Measurements from ENCODE around the gene HDAC9. TPM values are rescaled to one million over a fixed set of nuclear protein-coding genes. Genes with fewer than 3 reads are reported as not detected.

Gene HDAC9
- total RNA-seq, 2 experiments from 2014 or later: 0.14 to 0.72 TPM

DNA sequence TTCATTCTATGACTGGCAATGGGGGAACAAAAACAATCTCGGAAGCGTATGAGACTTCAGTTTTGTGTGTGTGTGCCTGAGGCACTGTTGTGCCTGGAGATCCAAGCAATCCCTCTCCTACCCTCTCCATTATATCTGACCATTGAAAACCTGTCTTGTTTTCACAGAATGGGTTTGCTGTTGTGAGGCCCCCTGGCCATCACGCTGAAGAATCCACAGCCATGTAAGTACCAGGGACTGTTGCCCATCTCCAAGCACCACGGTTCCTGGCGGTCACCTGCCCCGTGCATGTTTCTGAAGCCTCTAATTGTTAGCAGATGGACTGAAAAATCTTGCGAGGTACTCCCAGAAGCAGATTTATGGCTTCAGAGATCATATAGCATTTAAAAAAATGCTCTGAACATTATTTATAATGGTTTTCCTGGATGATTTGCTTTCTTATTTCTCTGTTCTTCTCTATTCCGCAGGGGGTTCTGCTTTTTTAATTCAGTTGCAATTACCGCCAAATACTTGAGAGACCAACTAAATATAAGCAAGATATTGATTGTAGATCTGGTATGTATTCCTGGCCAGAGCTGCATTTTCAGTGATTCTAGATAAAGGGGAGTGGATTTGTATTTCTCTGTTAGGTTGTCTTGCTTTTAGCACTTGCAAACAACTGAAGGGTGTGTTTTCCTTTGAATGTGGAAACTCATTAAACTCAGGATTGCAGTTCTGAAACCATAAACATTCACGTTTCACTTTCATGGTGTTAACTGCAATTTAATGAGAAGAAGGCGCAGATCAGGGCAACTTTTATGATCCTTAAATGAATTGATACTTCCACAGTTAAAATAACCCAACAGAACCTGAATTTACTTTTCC, 333.7 kb downstream of the HDAC9 start:
- Mint-ChIP-seq H3K9me3 (no peaks in the 10 kb centered on the region), H3K27ac (no peak overlapping the region), H3K4me1 (no peaks in the 10 kb centered on the region), H3K27me3 (no peaks in the 10 kb centered on the region), H3K36me3 (no peaks in the 10 kb centered on the region), H3K4me3 (no peak overlapping the region)
- DNase-seq: no peak

DNA sequence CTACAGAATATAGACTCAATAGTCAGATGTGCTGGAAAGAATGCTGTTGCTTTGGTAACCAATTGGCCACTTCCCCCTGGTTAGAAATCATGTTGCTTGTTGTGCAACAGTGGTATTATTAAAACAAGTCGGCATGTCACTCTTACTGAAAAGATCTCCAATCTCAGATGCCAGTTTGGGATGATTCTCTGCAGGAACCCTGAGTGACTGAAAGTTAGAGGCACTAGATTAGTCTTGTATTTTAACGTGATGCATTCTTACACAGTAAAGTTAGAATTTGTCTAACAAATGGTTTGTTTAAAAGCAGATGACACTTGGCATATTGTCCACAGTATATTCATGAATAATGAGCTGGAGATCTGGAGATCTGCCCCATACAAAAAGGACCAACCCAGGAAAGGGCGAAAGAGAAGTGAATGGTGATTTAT, 334.3 kb downstream of the HDAC9 start:
- no peaks in the 10 kb centered on the region for H3K9me3 Mint-ChIP-seq
- no peaks in the 10 kb centered on the region for H3K36me3 Mint-ChIP-seq
- no peak for DNase-seq
- H3K27me3 Mint-ChIP-seq: no peaks in the 10 kb centered on the region
- no peaks in the 10 kb centered on the region for H3K4me1 Mint-ChIP-seq
- no peak overlapping the region for H3K27ac Mint-ChIP-seq
- no peak overlapping the region for H3K4me3 Mint-ChIP-seq

DNA sequence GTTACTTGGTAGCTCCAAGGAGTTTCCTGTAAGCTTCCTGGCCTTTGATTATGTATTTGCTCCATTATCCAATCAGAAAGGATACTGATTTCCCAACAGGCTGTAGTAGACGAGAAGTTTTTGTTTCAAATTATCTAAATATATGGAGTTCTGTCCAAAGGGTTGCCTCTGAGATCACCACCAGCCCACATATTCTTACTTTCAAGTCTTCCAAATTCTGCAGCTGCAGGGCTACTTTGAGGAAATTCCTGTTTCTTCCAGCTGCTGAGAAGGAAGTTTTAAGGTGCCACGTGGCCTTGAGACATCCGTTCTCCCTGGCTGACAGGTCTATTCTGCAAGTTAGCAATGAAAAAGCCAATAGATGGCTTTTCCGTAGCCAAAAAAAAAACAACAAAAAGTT, 335.9 kb downstream of the HDAC9 start:
- Mint-ChIP-seq H3K36me3 (no peaks in the 10 kb centered on the region), H3K4me3 (no peak overlapping the region), H3K27ac (no peak overlapping the region), H3K4me1 (no peaks in the 10 kb centered on the region), H3K9me3 (peaks cover 2% of the 10 kb centered on the region), H3K27me3 (no peaks in the 10 kb centered on the region)
- no peak for DNase-seq

DNA sequence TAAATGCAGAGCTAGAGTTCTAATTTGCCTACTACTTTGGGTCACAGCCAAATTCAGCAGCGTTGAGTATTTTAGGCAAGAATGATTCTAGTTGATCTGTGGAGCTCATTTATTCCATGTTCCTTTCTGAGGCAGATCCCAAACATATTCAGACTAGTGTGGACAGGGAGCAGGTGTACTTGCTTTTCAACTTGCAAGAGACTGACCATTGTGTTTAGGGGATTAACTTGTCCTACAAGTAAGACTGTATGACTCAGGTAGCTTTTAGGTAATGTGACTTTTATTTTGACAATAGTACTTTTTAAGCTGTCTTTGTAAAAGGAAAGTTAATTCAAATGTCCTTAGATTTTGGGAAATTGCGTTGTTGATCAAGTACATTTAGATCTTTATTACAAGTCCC, 336.4 kb downstream of the HDAC9 start:
- Mint-ChIP-seq H3K4me3 (no peak overlapping the region), H3K27ac (no peak overlapping the region), H3K36me3 (no peaks in the 10 kb centered on the region), H3K4me1 (no peaks in the 10 kb centered on the region), H3K9me3 (peaks cover 2% of the 10 kb centered on the region), H3K27me3 (no peaks in the 10 kb centered on the region)
- no peak for DNase-seq

DNA sequence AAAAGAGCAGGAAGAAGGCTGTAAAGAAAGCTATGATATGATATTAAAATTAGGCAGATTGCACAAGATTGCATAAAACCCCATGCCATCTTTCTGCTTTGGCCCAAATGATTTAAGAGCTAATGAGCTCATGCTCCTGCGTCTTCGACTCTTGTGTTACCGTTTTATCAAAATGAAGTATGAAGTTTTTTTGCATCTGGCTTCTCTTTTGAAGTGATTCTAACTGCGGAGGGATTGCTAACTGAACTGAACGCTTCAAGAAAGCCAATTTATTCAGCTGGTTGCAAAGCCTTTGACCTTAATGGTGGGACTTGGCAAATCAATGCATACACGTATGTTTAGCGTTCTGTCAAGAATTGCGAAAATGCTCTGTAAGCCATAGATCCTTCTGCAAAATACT, 339.0 kb downstream of the HDAC9 start:
- Mint-ChIP-seq H3K36me3 (no peaks in the 10 kb centered on the region), H3K4me3 (no peak overlapping the region), H3K27me3 (no peaks in the 10 kb centered on the region), H3K9me3 (peaks cover 4% of the 10 kb centered on the region), H3K4me1 (no peaks in the 10 kb centered on the region), H3K27ac (no peak overlapping the region)
- no peak for DNase-seq

DNA sequence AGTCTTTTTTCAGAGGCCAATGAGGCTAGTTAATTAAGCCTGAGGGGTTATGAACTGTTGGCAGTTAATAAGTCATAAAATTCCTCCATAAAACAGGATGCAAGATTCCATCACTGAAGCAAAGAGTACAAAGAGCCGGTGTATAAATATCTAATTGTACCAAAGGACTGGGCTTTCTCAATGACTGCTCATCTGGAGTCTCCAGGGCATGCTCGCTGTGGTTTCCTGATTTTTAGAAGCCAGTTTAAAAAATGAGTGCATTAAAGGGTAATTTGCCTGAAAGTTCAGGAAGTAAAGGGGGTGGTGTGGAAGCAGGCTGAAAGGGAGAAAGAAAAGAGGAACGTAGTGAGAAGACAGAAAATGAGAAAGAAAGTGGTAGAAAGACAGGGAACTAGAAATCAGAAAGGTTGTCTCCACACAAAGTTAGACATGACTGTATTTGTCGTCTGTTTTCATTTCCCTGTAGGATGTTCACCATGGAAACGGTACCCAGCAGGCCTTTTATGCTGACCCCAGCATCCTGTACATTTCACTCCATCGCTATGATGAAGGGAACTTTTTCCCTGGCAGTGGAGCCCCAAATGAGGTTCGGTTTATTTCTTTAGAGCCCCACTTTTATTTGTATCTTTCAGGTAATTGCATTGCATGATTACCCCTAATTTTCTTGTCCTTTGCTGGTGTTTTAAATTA, 339.6 kb downstream of the HDAC9 start:
- Mint-ChIP-seq H3K27me3 (no peaks in the 10 kb centered on the region), H3K4me3 (no peak overlapping the region), H3K27ac (no peak overlapping the region), H3K4me1 (no peaks in the 10 kb centered on the region), H3K9me3 (peaks cover 4% of the 10 kb centered on the region), H3K36me3 (no peaks in the 10 kb centered on the region)
- no peak for DNase-seq

DNA sequence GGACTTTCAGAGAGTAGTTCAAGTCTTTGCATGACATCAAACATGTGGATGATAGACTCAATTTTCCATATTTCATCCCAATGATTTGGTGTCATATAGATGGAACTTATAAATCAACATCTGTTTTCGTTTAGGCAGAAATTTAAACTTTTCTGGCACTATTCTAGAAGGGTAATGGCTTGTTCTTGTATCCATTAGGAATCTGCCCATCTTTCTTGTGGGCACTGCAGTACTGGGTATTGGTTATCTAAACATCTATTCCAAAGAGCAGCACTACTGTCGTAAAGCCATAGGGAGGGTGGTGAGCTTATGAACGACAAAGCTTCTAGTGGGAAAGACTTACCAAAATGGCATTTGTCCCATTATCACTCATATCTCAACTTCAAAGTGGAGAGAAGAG, 348.4 kb downstream of the HDAC9 start:
- Mint-ChIP-seq H3K36me3 (no peaks in the 10 kb centered on the region), H3K27ac (no peak overlapping the region), H3K27me3 (no peaks in the 10 kb centered on the region), H3K9me3 (no peaks in the 10 kb centered on the region), H3K4me1 (no peaks in the 10 kb centered on the region), H3K4me3 (no peak overlapping the region)
- DNase-seq: no peak

DNA sequence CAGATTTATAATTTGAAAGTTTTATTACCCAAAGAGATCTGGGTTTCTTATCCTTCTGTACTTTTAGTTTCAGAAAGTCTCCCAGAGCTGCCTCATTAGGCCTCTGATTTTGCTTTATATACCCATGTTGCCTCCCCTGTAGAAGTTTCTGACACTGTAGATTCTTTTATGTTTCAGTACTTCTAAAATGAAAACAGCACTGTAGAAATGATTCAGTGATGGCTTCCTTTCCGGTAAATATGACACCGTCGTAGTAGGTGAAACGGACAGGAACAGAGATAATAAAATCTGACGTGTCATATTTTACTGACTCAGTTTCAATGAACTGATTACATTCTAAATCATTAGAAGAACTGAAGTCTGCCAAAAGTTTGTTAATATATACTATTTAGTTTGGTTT, 349.2 kb downstream of the HDAC9 start:
- H3K4me3 Mint-ChIP-seq: no peak overlapping the region
- no peak for DNase-seq
- no peak overlapping the region for H3K27ac Mint-ChIP-seq
- no peaks in the 10 kb centered on the region for H3K27me3 Mint-ChIP-seq
- no peaks in the 10 kb centered on the region for H3K9me3 Mint-ChIP-seq
- H3K4me1 Mint-ChIP-seq: no peaks in the 10 kb centered on the region
- no peaks in the 10 kb centered on the region for H3K36me3 Mint-ChIP-seq

DNA sequence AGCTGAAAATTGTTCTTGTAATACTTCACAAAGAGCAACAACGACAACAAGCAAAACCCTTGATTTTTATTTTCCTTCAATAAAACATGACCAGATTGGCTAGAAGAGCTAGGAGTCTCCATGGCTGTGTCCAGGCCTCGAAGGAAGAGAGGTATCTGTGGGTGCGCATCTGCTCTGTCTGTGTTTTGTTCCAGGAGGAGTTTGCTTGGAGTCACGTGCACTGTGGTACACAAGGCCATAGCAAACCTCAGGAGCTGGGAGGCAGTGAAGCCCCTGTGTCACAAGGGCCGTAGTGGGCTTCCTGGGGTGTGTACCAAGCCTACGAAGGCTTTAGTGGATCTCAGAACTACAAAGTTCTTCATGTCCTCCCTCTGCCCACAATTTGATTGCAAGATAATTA, 350.2 kb downstream of the HDAC9 start:
- no peaks in the 10 kb centered on the region for H3K4me1 Mint-ChIP-seq
- no peaks in the 10 kb centered on the region for H3K27me3 Mint-ChIP-seq
- H3K36me3 Mint-ChIP-seq: no peaks in the 10 kb centered on the region
- no peak overlapping the region for H3K4me3 Mint-ChIP-seq
- H3K9me3 Mint-ChIP-seq: no peaks in the 10 kb centered on the region
- no peak overlapping the region for H3K27ac Mint-ChIP-seq
- DNase-seq: no peak

DNA sequence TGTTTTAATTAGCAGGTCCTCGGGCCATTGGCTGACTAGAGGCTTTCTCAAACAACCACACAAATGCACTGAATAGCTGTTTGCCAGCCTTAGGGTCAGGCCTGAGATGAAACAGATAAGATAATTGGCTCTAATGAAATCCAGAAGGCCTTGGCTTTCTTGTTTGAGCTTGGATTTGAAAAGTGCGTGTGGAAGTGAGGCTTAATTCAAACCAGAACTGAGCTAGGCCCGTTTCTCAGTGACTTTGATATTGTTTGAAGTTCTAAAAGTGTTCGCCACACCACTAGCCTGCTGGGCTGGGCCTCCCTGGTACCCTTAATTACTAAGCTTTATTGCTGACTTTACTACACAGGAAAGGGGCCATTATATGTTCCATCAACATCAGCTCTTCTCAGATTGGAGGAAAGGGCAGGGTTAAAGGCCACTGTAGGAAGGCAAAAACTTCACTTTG, 351.2 kb downstream of the HDAC9 start:
- H3K36me3 Mint-ChIP-seq: no peaks in the 10 kb centered on the region
- no peak for DNase-seq
- no peaks in the 10 kb centered on the region for H3K27me3 Mint-ChIP-seq
- H3K27ac Mint-ChIP-seq: no peak overlapping the region
- no peaks in the 10 kb centered on the region for H3K9me3 Mint-ChIP-seq
- H3K4me1 Mint-ChIP-seq: no peaks in the 10 kb centered on the region
- no peak overlapping the region for H3K4me3 Mint-ChIP-seq

DNA sequence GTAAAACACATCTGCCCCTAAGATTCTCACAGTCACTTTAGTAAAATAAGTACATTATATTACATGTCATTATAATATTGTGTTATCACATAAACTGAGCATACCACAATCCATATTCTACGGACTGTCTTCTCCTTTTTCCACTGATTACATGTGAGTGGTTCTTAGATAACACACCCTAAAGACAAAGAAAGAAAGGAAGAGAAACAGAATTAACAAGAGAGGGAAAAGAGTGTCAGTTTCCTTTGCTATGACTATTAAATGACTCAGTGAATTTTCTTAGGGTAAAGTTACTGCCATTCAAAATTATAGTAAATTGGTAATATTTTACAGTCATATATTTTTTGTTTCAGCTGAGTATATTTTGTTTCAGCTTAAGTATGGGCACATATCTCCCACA, 353.6 kb downstream of the HDAC9 start:
- Mint-ChIP-seq H3K36me3 (no peaks in the 10 kb centered on the region), H3K27me3 (no peaks in the 10 kb centered on the region), H3K4me1 (no peaks in the 10 kb centered on the region), H3K9me3 (no peaks in the 10 kb centered on the region), H3K4me3 (no peak overlapping the region), H3K27ac (no peak overlapping the region)
- DNase-seq: no peak

DNA sequence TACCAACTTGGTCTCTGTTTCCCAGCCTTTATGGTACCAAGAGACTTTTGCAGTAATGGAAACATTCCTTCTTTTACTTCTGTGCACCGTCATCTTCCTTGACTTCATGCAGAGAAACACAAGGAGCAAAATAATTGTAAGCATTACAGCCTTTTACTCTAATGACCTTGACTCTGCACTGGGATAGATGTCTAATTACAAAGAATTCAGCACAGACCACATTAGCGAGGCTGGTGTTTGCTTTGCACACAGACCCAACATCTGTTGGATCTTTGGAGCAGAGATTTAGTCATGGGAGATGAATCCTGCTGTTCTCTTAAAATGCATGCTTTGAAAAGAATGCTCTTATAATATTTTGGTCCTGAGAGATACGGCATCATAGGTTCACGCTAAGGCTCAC, 360.2 kb downstream of the HDAC9 start:
- DNase-seq: no peak
- H3K4me3 Mint-ChIP-seq: no peak overlapping the region
- H3K9me3 Mint-ChIP-seq: peaks cover 4% of the 10 kb centered on the region
- H3K36me3 Mint-ChIP-seq: no peaks in the 10 kb centered on the region
- H3K27me3 Mint-ChIP-seq: no peaks in the 10 kb centered on the region
- peaks cover 2% of the 10 kb centered on the region for H3K4me1 Mint-ChIP-seq
- H3K27ac Mint-ChIP-seq: no peak overlapping the region

DNA sequence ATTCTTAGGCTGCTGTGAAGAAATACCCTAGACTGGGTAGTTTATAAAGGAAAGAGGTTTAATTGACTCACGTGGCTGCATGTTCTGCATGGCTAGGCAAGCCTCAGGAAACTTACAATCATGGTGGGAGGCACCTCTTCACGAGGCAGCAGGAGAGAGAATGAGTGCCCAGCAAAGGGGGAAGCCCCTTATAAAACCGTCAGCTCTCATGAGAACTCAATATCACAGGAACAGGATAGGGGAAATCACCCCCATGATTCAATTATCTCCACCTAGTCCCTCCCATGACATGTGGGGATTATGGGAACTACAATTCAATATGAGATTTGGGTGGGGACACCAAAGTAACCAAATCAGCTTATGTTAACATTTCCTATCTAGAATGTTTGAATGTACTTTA, 362.7 kb downstream of the HDAC9 start:
- no peaks in the 10 kb centered on the region for H3K27me3 Mint-ChIP-seq
- H3K4me3 Mint-ChIP-seq: no peak overlapping the region
- H3K36me3 Mint-ChIP-seq: no peaks in the 10 kb centered on the region
- peaks cover 4% of the 10 kb centered on the region for H3K9me3 Mint-ChIP-seq
- DNase-seq: no peak
- H3K4me1 Mint-ChIP-seq: peaks cover 2% of the 10 kb centered on the region
- no peak overlapping the region for H3K27ac Mint-ChIP-seq

DNA sequence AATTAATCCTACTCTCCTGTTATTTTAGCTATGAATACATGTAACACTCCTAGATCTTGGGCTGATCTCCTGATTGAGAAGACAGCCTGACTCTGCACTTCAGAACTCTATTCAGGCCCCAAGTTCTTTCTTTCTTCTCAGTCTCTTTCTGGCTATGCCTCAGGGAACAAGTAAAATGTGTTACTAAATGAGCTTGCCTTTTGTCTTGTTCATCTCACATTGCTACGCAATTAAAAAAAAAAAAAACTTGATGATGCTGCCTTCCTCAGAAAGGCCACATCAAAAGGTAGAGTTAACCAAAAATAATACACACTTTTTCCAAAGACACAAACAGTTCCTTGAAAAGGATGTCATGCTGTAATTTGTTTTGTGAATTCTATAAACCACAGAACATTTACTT, 363.8 kb downstream of the HDAC9 start:
- Mint-ChIP-seq H3K27ac (peak overlapping the region; percentile 61), H3K4me3 (no peak overlapping the region), H3K4me1 (peaks cover 2% of the 10 kb centered on the region), H3K27me3 (no peaks in the 10 kb centered on the region), H3K9me3 (peaks cover 4% of the 10 kb centered on the region), H3K36me3 (no peaks in the 10 kb centered on the region)
- no peak for DNase-seq

DNA sequence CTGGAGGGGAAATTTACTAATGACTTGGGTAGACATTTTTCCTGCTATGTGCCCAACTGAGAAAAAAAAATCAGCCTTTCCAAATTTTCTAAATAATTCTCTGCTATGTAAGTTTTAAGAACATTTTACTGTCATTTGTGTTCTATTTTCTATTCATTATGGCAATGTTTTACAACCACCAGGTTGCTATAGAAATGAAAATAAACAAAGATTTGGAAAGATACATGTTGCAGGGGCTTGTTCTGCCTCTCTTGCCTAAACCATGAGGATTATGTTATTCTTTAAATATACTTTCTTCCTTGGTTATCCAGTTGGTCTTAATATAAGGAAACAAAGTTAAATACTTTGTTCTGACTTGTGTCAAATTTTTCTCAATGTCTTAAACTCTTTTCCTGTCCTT, 364.7 kb downstream of the HDAC9 start:
- Mint-ChIP-seq H3K4me1 (peaks cover 2% of the 10 kb centered on the region), H3K9me3 (peaks cover 4% of the 10 kb centered on the region), H3K4me3 (no peak overlapping the region), H3K27ac (no peak overlapping the region), H3K27me3 (no peaks in the 10 kb centered on the region), H3K36me3 (no peaks in the 10 kb centered on the region)
- DNase-seq: no peak
